Measurements from ENCODE around the gene CNTNAP4. TPM values are rescaled to one million over a fixed set of nuclear protein-coding genes. Genes with fewer than 3 reads are reported as not detected.

The CNTNAP4 gene
- total RNA-seq, 1 experiment from 2014 or later = not detected

DNA sequence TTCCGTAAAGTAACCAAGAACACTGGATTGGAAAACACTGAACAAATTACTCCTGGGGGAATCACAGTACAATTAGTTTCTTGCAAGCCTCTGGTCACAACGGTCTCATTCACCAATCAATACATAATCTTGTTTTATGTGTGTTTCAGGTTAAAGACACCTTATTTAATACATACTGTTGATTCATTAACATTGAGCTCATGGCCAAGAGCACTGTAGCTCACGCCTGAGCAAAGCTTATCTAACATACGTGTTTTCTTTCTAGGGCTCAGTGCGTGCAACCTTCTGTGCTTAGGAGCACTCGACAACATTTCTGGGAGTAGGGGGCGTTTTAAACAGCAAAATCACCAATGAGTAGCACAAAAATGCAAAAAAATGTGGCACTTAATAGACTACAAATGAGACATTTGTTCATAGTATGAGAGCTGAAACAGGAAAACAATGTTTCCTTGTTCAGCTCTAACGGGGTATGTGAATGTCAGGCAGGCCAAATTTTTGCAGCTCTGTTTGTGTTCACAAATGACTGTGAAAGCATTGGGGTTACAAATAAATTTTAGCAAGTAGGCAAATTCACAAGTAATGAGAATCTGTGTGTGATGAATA lies 206.2 kb downstream of the CNTNAP4 start:
- no peaks in the 10 kb centered on the region for H3K9me3 ChIP-seq (ENCODE audit: insufficient read depth, low read depth)
- H2AFZ ChIP-seq = no peak overlapping the region
- ChIA-PET POLR2A (ENCODE audit: unreplicated experiment) (no interaction called here), CTCF (no interaction called here)
- DNase-seq = no peak
- no peaks in the 10 kb centered on the region for H3K4me1 ChIP-seq (replicated peaks; ENCODE audit: insufficient read depth)
- no TSS peak for BruUV-seq (replicated peaks)
- H4K20me1 ChIP-seq (ENCODE audit: insufficient read depth) = no peaks in the 10 kb centered on the region
- H3K79me2 ChIP-seq (ENCODE audit: low read depth) = no peaks in the 10 kb centered on the region
- no peaks in the 10 kb centered on the region for H3K36me3 ChIP-seq (ENCODE audit: low read depth)
- peaks cover 15% of the 10 kb centered on the region; the same call in 1 of the 2 replicates for H3K27me3 ChIP-seq (ENCODE audit: insufficient read depth, low read depth)
- no peaks in the 10 kb centered on the region for H3F3A ChIP-seq (ENCODE audit: insufficient read depth, low read depth)
- no peaks in the 10 kb centered on the region for H3K9me2 ChIP-seq (ENCODE audit: insufficient read depth)
- H3K27ac ChIP-seq = no peak overlapping the region
- intact Hi-C loops (cut with micrococcal nuclease; ENCODE audit: unreplicated experiment) = no loop called here
- H3K4me3 ChIP-seq = no peak overlapping the region
- TF ChIP-seq, protein P1, sequence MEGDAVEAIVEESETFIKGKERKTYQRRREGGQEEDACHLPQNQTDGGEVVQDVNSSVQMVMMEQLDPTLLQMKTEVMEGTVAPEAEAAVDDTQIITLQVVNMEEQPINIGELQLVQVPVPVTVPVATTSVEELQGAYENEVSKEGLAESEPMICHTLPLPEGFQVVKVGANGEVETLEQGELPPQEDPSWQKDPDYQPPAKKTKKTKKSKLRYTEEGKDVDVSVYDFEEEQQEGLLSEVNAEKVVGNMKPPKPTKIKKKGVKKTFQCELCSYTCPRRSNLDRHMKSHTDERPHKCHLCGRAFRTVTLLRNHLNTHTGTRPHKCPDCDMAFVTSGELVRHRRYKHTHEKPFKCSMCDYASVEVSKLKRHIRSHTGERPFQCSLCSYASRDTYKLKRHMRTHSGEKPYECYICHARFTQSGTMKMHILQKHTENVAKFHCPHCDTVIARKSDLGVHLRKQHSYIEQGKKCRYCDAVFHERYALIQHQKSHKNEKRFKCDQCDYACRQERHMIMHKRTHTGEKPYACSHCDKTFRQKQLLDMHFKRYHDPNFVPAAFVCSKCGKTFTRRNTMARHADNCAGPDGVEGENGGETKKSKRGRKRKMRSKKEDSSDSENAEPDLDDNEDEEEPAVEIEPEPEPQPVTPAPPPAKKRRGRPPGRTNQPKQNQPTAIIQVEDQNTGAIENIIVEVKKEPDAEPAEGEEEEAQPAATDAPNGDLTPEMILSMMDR (conservative IDR thresholded peaks at IDR 0.05) = no peak
- no peak for TF ChIP-seq EZH2 (IDR thresholded peaks at IDR 0.05; ENCODE audit: low read depth)
- H3K4me2 ChIP-seq = no peak overlapping the region

DNA sequence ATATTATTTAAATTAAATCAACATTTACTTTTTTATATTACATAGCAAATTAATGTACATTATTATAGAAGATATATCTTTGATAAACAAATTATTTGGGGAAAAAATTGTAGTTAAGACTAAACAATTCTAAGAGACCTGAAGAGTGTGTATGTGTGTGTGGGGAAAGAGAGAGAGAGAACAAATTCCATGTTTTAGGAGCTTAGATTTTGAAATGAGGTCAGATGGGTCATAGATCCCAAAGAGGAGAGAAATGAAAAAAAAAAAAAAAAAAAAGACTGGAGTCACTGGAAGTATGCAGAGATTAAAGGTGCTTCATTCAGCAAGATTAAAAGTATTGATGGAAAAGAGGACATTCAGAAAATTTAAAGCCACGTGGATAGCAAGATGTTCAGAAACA lies 206.8 kb downstream of the CNTNAP4 start:
- Histone ChIP-seq H2AFZ (no peak overlapping the region), H3K4me2 (no peak overlapping the region), H3F3A (ENCODE audit: insufficient read depth, low read depth) (no peaks in the 10 kb centered on the region), H3K79me2 (ENCODE audit: low read depth) (no peaks in the 10 kb centered on the region), H3K9me2 (ENCODE audit: insufficient read depth) (no peaks in the 10 kb centered on the region), H3K36me3 (ENCODE audit: low read depth) (no peaks in the 10 kb centered on the region), H3K4me3 (no peak overlapping the region), H3K27me3 (ENCODE audit: insufficient read depth, low read depth) (peaks cover 15% of the 10 kb centered on the region; the same call in 1 of the 2 replicates), H4K20me1 (ENCODE audit: insufficient read depth) (no peaks in the 10 kb centered on the region), H3K27ac (no peak overlapping the region), H3K9me3 (ENCODE audit: insufficient read depth, low read depth) (no peaks in the 10 kb centered on the region), H3K4me1 (replicated peaks; ENCODE audit: insufficient read depth) (no peaks in the 10 kb centered on the region)
- BruUV-seq (replicated peaks) = no TSS peak
- intact Hi-C loops (cut with micrococcal nuclease; ENCODE audit: unreplicated experiment) = no loop called here
- POLR2A ChIA-PET (ENCODE audit: unreplicated experiment) = no interaction called here
- no peak for TF ChIP-seq EZH2 (IDR thresholded peaks at IDR 0.05; ENCODE audit: low read depth)
- TF ChIP-seq, protein P1 (conservative IDR thresholded peaks at IDR 0.05) = no peak
- CTCF ChIA-PET = no interaction called here
- no peak for DNase-seq

DNA sequence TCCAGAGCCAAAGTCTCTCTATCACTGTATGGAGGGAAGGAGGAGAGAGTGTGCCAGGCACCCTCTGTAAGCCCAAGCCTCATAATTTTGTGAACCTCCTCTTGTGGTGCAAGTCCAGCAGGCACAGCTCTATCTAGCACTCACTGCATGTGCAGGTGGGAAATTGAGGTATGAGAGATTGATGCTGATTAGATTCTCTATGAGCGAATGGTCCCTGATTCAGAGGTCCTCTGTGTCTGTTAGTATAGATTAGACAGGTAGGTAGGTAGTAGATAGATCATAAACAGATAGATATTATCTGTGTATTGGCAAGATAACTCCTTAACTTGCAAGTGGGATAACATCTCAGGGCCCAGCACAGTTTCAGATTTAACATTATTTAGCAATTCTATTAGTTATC lies 209.5 kb downstream of the CNTNAP4 start:
- no peak overlapping the region for H2AFZ ChIP-seq
- DNase-seq = no peak
- H3K4me1 ChIP-seq (replicated peaks; ENCODE audit: insufficient read depth) = no peaks in the 10 kb centered on the region
- H3K9me3 ChIP-seq (ENCODE audit: insufficient read depth, low read depth) = no peaks in the 10 kb centered on the region
- intact Hi-C loops (cut with micrococcal nuclease; ENCODE audit: unreplicated experiment) = no loop called here
- peaks cover 9% of the 10 kb centered on the region; the same call in 1 of the 2 replicates for H3K27me3 ChIP-seq (ENCODE audit: insufficient read depth, low read depth)
- no TSS peak for BruUV-seq (replicated peaks)
- H3K36me3 ChIP-seq (ENCODE audit: low read depth) = no peaks in the 10 kb centered on the region
- CTCF ChIA-PET = no interaction called here
- no peaks in the 10 kb centered on the region for H4K20me1 ChIP-seq (ENCODE audit: insufficient read depth)
- POLR2A ChIA-PET (ENCODE audit: unreplicated experiment) = no interaction called here
- H3K27ac ChIP-seq = no peak overlapping the region
- H3K9me2 ChIP-seq (ENCODE audit: insufficient read depth) = no peaks in the 10 kb centered on the region
- H3K79me2 ChIP-seq (ENCODE audit: low read depth) = no peaks in the 10 kb centered on the region
- H3K4me2 ChIP-seq = no peak overlapping the region
- H3F3A ChIP-seq (ENCODE audit: insufficient read depth, low read depth) = no peaks in the 10 kb centered on the region
- no peak overlapping the region for H3K4me3 ChIP-seq
- TF ChIP-seq, protein P1 (conservative IDR thresholded peaks at IDR 0.05) = no peak
- no peak for TF ChIP-seq EZH2 (IDR thresholded peaks at IDR 0.05; ENCODE audit: low read depth)
